DOHH2 (cell line): ENCODE data around the gene CNPY1.

Experiments
- EZH2phosphoT487 ChIP-seq: fragments of 200-600 bp; sonication (generic); IDR thresholded peaks from 2 replicates; pipeline ENCODE4 v1.6.1; 2017; ENCODE audit warnings: borderline replicate concordance, mild to moderate bottlenecking, antibody characterized with exemption, low read length, moderate library complexity, mixed read lengths
- TF ChIP-seq, protein P1 (sequence below): fragments of 200-600 bp; sonication (generic); IDR thresholded peaks from one replicate; pipeline ENCODE4 v1.5.1; 2014; ENCODE audit warnings: antibody characterized with exemption, mild to moderate bottlenecking, low read depth, low read length; ENCODE audit not compliant: poor library complexity, severe bottlenecking

DNA sequence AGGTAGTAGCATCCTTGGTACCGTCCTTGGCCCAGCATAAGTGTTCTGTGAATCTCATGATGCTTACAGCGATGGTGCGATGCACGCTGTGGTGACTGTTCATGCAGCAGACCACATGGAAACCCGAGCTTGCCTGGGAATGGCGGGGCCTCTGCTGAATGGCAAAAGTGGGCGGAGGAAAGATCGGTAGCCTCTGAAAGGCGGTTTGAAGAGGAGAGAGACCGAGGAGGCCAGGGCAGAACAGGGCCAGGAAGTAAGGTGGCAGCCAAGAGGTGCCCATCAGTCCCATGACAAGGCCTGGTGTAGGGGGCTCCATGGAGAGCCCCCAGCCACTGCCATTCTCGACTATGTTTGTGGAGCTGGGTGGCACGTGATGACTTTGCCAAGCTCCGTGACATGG is 33.2 kb upstream of the CNPY1 start:
- TF ChIP-seq, protein P1, sequence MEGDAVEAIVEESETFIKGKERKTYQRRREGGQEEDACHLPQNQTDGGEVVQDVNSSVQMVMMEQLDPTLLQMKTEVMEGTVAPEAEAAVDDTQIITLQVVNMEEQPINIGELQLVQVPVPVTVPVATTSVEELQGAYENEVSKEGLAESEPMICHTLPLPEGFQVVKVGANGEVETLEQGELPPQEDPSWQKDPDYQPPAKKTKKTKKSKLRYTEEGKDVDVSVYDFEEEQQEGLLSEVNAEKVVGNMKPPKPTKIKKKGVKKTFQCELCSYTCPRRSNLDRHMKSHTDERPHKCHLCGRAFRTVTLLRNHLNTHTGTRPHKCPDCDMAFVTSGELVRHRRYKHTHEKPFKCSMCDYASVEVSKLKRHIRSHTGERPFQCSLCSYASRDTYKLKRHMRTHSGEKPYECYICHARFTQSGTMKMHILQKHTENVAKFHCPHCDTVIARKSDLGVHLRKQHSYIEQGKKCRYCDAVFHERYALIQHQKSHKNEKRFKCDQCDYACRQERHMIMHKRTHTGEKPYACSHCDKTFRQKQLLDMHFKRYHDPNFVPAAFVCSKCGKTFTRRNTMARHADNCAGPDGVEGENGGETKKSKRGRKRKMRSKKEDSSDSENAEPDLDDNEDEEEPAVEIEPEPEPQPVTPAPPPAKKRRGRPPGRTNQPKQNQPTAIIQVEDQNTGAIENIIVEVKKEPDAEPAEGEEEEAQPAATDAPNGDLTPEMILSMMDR = no peak
- no peak for TF ChIP-seq EZH2phosphoT487
